GM12873 (cell line): ENCODE data around the gene IL20.

ENCODE experiments used
- TF ChIP-seq, protein P1 (sequence below): IDR thresholded peaks from 2 replicates; pipeline ENCODE4 v1.5.1; 2012; ENCODE audit warnings: low read depth, mild to moderate bottlenecking, moderate library complexity, low read length, control low read depth; ENCODE audit not compliant: insufficient read depth; ENCODE audit errors: missing control alignments

The IL20 gene

DNA sequence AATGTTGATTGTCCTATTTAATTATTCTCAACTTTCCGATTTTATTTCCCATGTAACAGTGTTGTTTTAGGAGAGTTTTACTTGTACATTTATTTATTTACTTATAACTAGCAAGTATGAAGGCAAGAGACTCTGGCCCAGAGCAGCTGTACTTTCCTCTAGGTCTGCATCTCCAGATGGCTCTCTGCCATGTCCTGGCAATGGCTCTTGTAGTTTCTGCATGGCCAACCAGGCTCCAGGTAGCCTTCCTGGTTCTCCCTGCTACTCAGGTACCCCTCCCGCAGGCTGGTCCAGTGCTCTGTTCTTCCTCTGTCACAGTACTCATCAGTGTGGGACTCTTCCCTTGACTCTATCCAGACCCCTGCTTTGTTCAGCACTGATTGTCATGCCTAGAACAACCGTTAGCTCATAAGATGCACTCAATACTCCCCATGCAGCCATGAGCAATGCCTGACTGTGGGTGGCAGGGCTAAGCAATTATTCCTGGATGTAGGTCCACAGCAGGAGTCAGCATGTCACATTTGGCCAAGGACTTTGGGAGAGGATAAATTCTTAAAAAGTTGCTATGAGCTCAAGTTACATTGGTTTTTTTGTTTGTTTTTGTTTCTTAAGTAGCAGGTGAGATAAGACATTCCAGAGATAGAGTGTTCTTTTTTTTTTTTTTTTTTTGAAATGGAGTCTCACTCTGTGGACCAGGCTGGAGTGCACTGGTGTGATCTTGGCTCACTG is 10.9 kb upstream of the IL20 start:
- TF ChIP-seq, protein P1, sequence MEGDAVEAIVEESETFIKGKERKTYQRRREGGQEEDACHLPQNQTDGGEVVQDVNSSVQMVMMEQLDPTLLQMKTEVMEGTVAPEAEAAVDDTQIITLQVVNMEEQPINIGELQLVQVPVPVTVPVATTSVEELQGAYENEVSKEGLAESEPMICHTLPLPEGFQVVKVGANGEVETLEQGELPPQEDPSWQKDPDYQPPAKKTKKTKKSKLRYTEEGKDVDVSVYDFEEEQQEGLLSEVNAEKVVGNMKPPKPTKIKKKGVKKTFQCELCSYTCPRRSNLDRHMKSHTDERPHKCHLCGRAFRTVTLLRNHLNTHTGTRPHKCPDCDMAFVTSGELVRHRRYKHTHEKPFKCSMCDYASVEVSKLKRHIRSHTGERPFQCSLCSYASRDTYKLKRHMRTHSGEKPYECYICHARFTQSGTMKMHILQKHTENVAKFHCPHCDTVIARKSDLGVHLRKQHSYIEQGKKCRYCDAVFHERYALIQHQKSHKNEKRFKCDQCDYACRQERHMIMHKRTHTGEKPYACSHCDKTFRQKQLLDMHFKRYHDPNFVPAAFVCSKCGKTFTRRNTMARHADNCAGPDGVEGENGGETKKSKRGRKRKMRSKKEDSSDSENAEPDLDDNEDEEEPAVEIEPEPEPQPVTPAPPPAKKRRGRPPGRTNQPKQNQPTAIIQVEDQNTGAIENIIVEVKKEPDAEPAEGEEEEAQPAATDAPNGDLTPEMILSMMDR, result no peak

DNA sequence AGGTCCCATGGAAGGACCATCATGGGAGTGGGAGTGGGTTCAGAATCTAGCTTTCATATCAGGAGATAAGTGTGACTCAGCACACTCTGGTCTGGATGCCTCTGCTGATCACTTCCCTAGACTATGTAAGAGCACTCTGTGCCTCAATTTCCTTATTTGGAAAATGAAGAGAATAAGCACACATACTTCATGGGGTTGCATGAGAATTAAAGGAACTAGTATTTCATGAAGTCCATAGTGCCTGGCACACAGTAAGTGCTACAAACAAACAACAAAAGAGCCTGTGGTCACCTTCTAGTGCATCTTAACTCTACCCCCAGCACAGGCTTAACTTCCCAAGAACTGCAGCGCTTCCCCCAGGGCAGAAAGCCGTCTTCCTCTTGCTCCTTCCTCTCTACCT is 9.6 kb upstream of the IL20 start:
- TF ChIP-seq, protein P1, result no peak

DNA sequence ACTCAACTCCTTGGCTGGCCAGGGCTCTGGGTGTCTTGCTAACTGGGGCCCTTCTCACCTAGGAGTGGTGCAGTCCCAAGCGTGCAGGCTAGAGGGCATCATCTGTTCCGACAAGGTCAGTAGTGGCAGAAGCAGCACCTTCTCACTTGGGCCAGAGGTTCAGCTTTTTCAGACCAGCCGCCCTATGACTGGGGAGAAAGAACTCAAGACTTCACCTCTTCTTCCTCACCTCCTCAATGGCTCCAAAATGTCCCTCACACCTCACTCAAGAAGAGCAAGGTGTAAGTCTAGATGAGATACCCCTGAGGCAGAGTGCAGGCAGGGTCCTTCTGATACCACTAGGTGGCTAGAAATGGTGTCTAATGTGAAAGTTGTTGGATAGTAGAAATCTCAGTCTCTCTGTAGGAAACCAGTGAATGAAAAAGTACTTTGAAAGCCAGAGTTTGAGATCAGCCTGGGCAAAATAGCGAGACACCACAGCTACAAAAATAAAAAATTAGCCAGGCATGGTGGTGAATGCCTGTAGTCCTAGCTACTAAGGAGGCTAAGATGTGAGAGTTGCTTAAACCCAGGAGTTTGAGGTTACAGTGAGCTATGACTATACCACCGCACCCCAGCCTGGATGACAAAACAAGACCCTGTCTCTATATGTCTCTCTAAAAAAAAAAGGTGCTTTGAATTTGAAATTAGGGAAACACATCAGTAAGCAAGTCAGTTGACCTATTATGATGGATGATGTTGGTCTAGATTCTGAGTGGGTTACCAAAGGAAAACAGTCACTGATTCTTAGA is 8.6 kb upstream of the IL20 start:
- TF ChIP-seq, protein P1, result peak; percentile 48

DNA sequence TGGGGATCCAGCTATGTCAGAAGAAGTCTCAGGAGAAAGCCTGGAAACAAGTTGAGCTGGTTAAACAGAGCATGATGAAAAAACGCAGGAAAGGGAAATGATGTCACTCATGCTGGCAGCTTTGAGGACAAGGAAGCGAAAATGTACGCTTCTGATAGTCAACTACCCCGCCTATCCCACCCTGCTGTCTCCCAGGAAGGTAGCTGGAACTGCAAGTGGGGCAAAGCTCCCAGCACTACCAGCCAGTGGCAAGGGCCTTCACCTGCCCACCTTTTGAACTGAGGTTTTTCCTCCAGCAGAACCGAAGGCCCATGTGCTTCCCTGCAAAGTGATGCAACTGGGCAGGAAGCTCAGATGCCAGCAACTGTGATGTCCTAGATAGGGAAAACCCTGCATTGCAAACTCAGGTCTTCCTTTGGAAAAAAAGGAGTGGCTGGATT is 6.3 kb upstream of the IL20 start:
- TF ChIP-seq, protein P1, result no peak

DNA sequence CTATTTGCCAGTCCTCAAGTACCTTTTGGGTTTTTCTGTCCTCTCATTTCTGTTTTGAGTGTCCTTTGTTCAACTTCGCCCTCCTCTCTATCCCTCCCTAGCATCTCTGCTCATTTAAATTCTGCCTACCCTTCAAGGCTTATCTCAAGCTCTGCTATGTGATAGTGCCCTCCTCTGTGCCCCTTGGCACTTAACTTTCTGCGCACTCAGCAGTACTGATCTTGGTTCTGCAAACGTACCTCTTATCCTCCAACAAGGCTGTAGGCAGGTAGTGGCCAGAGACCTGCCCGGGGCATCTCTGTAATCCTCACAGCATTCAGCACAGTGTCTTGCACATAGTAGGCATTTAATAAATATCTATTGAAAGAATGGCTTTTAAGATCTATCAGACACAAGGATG is 5.3 kb upstream of the IL20 start:
- TF ChIP-seq, protein P1, result no peak

DNA sequence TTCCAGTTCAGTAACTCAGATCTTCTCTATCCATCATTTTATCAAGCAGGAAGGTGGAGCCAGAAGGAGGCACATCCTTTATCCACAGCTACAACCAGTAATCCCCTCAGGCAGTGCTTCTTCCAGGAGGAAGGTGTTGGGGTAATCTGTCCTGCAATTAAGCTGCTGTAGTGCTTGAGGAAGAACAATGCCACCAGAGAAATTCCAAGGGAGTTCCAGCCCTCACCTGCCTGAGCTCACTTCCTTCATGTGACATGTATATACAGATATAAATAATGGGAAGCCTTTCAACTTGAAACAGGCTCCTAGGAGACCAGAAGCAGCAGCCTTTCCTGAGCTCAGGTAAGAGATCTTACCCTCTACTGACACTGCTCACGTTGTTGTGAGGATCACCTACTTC is 2.2 kb upstream of the IL20 start:
- TF ChIP-seq, protein P1, result no peak

DNA sequence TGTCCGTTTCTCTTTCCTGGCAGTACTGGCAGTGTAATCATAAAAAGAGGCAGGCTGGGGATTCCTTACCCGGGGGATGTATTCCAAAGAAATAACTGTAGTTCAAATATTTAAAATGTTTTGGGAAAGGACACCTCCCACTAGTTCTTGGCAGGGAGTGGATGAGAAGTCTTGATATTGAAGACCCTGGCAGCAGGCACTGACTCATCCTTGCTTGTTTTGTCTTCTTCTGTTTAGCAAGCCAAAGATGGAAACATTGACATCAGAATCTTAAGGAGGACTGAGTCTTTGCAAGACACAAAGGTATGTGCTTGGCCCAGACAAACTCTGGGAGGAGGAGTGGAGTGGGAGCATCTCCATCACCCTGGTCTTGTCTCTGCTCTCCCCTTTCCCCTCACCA is 639 bp downstream of the IL20 start:
- TF ChIP-seq, protein P1, result no peak
